A549 (cell line): ENCODE results near the gene KLHL29. TPM values are rescaled to one million over a fixed set of nuclear protein-coding genes. Genes with fewer than 3 reads are reported as not detected.

Experiments
- ATAC-seq, 2 experiments: fragments of 200-7000 bp in 1 of 2; fragments of >200 bp in 1 of 2; cut with Nextera tagmentation in 1 of 2; cut with Tn5 transposase in 1 of 2; 3 replicates each; pipeline versions ENCODE4 v1.8.0 to v1.9.1; 2018 to 2020; ENCODE audit warnings: mild to moderate bottlenecking in 1 of 2, moderate library complexity in 1 of 2
- CTCF ChIA-PET: fragments of 300-600 bp; sonication (Branson Sonifier 250); formaldehyde crosslinking; extraction: SDS; loops from one replicate; lab custom pipeline; 2021; ENCODE audit warnings: antibody characterized with exemption, inconsistent platforms; lab: Yijun Ruan, JAX
- POLR2A ChIA-PET: fragments of 350-600 bp; formaldehyde crosslinking; extraction: SDS; loops from one replicate; lab custom pipeline; 2021; ENCODE audit warnings: antibody characterized with exemption, inconsistent platforms; lab: Yijun Ruan, JAX
- DNase-seq, 2 experiments: peaks; one replicate each; pipeline versions ENCODE4 v3.0.0 to v3.0.0-alpha.2; 2011 to 2016; ENCODE audit warnings: low read depth in 1 of 2, low spot score in 1 of 2
- FAIRE-seq: peaks from 2 replicates; lab custom pipeline; 2011; peaks lifted over from hg19 to GRCh38; lab: Jason Lieb, UNC
- H3K27ac ChIP-seq, 2 experiments: fragments of >200 bp; sonication (Bioruptor Twin); formaldehyde crosslinking; 3 replicates each; pipeline ENCODE4 v1.5.1; 2016 to 2017
- H3K4me1 ChIP-seq: fragments of >200 bp; sonication (Bioruptor Twin); formaldehyde crosslinking; 3 replicates; pipeline ENCODE4 v1.6.1; 2016
- H3K4me2 ChIP-seq: fragments of >200 bp; sonication (Bioruptor Twin); formaldehyde crosslinking; 3 replicates; pipeline ENCODE4 v1.6.1; 2016
- H3K4me3 ChIP-seq: fragments of >200 bp; sonication (Bioruptor Twin); formaldehyde crosslinking; 3 replicates; pipeline ENCODE4 v1.5.1; 2016
- H3K9me3 ChIP-seq: fragments of >200 bp; sonication (Bioruptor Twin); formaldehyde crosslinking; 3 replicates; pipeline ENCODE4 v1.6.1; 2016
- CBX2 ChIP-seq: fragments of 200-600 bp; sonication (generic); IDR thresholded peaks from 2 replicates; pipeline ENCODE4 v1.6.1; 2016; ENCODE audit warnings: low read depth, mild to moderate bottlenecking, borderline replicate concordance
- CEBPB ChIP-seq, 2 experiments: fragments of >200 bp in 1 of 2; sonication (Bioruptor Twin) in 1 of 2; formaldehyde crosslinking in 1 of 2; IDR thresholded peaks; 2 replicates each; pipeline ENCODE4 v1.6.1; 2012 to 2016
- CHD2 ChIP-seq: fragments of 150-350 bp; IDR thresholded peaks from 2 replicates; pipeline ENCODE4 v1.6.1; 2014; ENCODE audit warnings: low read length; ENCODE audit not compliant: partially characterized antibody
- ESRRA ChIP-seq: fragments of 150-350 bp; IDR thresholded peaks from 2 replicates; pipeline ENCODE4 v1.6.1; 2014; ENCODE audit warnings: mild to moderate bottlenecking, low read length, borderline replicate concordance
- FOSL2 ChIP-seq, 2 experiments: fragments of 450-650 bp in 1 of 2; fragments of >200 bp in 1 of 2; sonication (Bioruptor Twin) in 1 of 2; formaldehyde crosslinking; IDR thresholded peaks; 2 replicates each; pipeline versions ENCODE4 v1.5.0 to v1.6.1; 2016 to 2020; ENCODE audit warnings: mild to moderate bottlenecking in 1 of 2, moderate library complexity in 1 of 2
- FOXS1 ChIP-seq: fragments of 250-450 bp; sonication (Bioruptor Pico); IDR thresholded peaks from 2 replicates; pipeline ENCODE4 v1.5.0; 2020; ENCODE audit warnings: mild to moderate bottlenecking, moderate library complexity
- HEYL ChIP-seq: fragments of 250-450 bp; sonication (Bioruptor Pico); IDR thresholded peaks from 2 replicates; pipeline ENCODE4 v1.8.0; 2021; ENCODE audit warnings: mild to moderate bottlenecking, moderate library complexity
- HOXA7 ChIP-seq: fragments of 250-450 bp; sonication (Bioruptor Pico); IDR thresholded peaks from 2 replicates; pipeline ENCODE4 v1.5.0; 2020; ENCODE audit warnings: mild to moderate bottlenecking, moderate library complexity
- KDM1A ChIP-seq: fragments of 200-600 bp; sonication (generic); IDR thresholded peaks from 2 replicates; pipeline ENCODE4 v1.6.1; 2016; ENCODE audit warnings: low read depth, mild to moderate bottlenecking
- NFE2L2 ChIP-seq: fragments of 150-350 bp; conservative IDR thresholded peaks from 2 replicates; pipeline ENCODE4 v1.6.1; 2014; ENCODE audit warnings: low read length
- NPAS2 ChIP-seq: fragments of 250-450 bp; sonication (Bioruptor Pico); IDR thresholded peaks from 2 replicates; pipeline ENCODE4 v1.8.0; 2022; ENCODE audit warnings: mild to moderate bottlenecking, moderate library complexity, borderline replicate concordance
- NR3C1 ChIP-seq: fragments of >200 bp; sonication (Bioruptor Twin); formaldehyde crosslinking; IDR thresholded peaks from 3 replicates; pipeline ENCODE4 v1.6.1; 2017
- POLR2A ChIP-seq: IDR thresholded peaks from 2 replicates; pipeline ENCODE4 v1.6.1; 2012; ENCODE audit warnings: mild to moderate bottlenecking, low read length
- POLR2AphosphoS2 ChIP-seq: conservative IDR thresholded peaks from 2 replicates; pipeline ENCODE4 v1.6.1; 2012; ENCODE audit warnings: low read length, improper control_type of control experiment, inconsistent platforms
- RAD21 ChIP-seq, 2 experiments: fragments of >200 bp in 1 of 2; sonication (Bioruptor Twin) in 1 of 2; formaldehyde crosslinking in 1 of 2; IDR thresholded peaks in 1 of 2; conservative IDR thresholded peaks in 1 of 2; 2 replicates in 1 of 2; 3 replicates in 1 of 2; pipeline ENCODE4 v1.6.1; 2012 to 2018; ENCODE audit warnings: inconsistent platforms in 1 of 2
- RCOR1 ChIP-seq: fragments of 150-350 bp; IDR thresholded peaks from 2 replicates; pipeline ENCODE4 v1.6.1; 2014; ENCODE audit warnings: antibody characterized with exemption, low read length, low read depth
- RFX5 ChIP-seq: fragments of 450-650 bp; IDR thresholded peaks from 2 replicates; pipeline ENCODE4 v1.7.1; 2014; ENCODE audit warnings: antibody characterized with exemption, mild to moderate bottlenecking, moderate library complexity
- SMC3 ChIP-seq: fragments of >200 bp; sonication (Bioruptor Twin); formaldehyde crosslinking; IDR thresholded peaks from 3 replicates; pipeline ENCODE4 v1.6.1; 2018; ENCODE audit warnings: inconsistent platforms
- SREBF2 ChIP-seq: fragments of 450-650 bp; IDR thresholded peaks from 2 replicates; pipeline ENCODE4 v1.6.1; 2014; ENCODE audit warnings: mild to moderate bottlenecking, moderate library complexity
- ZC3H11A ChIP-seq: fragments of 450-650 bp; IDR thresholded peaks from 2 replicates; pipeline ENCODE4 v1.6.1; 2014; ENCODE audit warnings: antibody characterized with exemption, mild to moderate bottlenecking
- WGBS: methylation state at CpG from one replicate; pipeline ENCODE4 v1.1.6; 2017; ENCODE audit errors: missing lambda C conversion rate; 5-methylcytosine and 5-hydroxymethylcytosine counted together
- polyA plus RNA-seq, 4 experiments: library from polyadenylated mRNA; depleted of rRNA in 3 of 4; stranded (reverse); fragments of >200 nt; fragmentation: RNase III in 1 of 4; extraction: RNeasy Plus Mini Kit Qiagen cat#74134 plus additional on column Dnase treatment in 1 of 4; gene quantifications; 2 replicates in 3 of 4; 3 replicates in 1 of 4; pipeline ENCODE4 v1.2.3, GENCODE V29; 2011 to 2017
- TF ChIP-seq, protein P1 (sequence below): fragments of 250-450 bp; sonication (Bioruptor Pico); IDR thresholded peaks from 2 replicates; pipeline ENCODE4 v1.5.0; 2020; ENCODE audit warnings: low read depth, mild to moderate bottlenecking, moderate library complexity
- TF ChIP-seq, protein P2 (sequence below): fragments of 450-650 bp; IDR thresholded peaks from 2 replicates; pipeline ENCODE4 v1.6.1; 2014; ENCODE audit warnings: antibody characterized with exemption
- TF ChIP-seq, protein P3 (sequence below): fragments of >200 bp; sonication (Bioruptor Twin); formaldehyde crosslinking; IDR thresholded peaks from 3 replicates; pipeline ENCODE4 v1.5.1; 2016
- TF ChIP-seq, protein P4 (sequence below): IDR thresholded peaks from 2 replicates; pipeline ENCODE4 v1.6.1; 2012; ENCODE audit warnings: low read depth, borderline replicate concordance
- TF ChIP-seq, protein P5 (sequence below): fragments of 200-600 bp; sonication (generic); IDR thresholded peaks from 2 replicates; pipeline ENCODE4 v1.6.1; 2016; ENCODE audit warnings: antibody characterized with exemption, mild to moderate bottlenecking, moderate library complexity

KLHL29 gene
- polyA plus RNA-seq, 2 of the 4 experiments (the other 2 are of a cell fraction) = 1.3 to 2.5 TPM

DNA sequence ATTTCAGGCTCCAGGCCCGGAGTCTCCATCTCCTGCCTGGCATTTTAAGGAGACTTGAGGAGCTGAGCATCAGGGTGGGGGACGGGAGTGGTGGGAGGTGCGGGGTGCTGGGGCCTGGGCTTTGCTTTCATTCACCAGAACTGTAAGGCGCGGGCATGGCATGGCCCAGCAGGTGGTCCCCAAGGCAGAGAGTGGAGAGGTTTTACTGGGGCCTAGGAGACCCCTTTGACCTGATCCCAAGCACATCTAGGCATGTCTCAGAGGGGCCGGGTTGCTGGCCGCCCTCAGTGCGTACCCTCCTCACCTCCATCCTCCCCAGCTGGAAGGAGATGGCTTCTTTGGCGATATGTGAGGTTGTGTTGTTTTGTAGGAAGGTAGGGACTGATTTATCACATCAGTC is 172.5 kb downstream of the KLHL29 start:
- ChIA-PET CTCF (no interaction called here), POLR2A (no interaction called here)
- Histone ChIP-seq H3K4me1 (no peaks in the 10 kb centered on the region), H3K4me3 (no peak overlapping the region), H3K27ac (no peak overlapping the region), H3K4me2 (no peak overlapping the region), H3K9me3 (no peaks in the 10 kb centered on the region)
- no peak for DNase-seq
- no peak for FAIRE-seq
- no peak for ATAC-seq
- no peak for TF ChIP-seq FOSL2 (IDR thresholded peaks at IDR 0.05)
- TF ChIP-seq FOSL2 (CRISPR knock-in tag; IDR thresholded peaks at IDR 0.05) = no peak
- TF ChIP-seq CHD2 = no peak
- TF ChIP-seq HEYL (CRISPR knock-in tag) = no peak
- TF ChIP-seq SMC3 = no peak
- TF ChIP-seq, protein P1, sequence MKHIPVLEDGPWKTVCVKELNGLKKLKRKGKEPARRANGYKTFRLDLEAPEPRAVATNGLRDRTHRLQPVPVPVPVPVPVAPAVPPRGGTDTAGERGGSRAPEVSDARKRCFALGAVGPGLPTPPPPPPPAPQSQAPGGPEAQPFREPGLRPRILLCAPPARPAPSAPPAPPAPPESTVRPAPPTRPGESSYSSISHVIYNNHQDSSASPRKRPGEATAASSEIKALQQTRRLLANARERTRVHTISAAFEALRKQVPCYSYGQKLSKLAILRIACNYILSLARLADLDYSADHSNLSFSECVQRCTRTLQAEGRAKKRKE (CRISPR knock-in tag) = no peak
- TF ChIP-seq, protein P2, sequence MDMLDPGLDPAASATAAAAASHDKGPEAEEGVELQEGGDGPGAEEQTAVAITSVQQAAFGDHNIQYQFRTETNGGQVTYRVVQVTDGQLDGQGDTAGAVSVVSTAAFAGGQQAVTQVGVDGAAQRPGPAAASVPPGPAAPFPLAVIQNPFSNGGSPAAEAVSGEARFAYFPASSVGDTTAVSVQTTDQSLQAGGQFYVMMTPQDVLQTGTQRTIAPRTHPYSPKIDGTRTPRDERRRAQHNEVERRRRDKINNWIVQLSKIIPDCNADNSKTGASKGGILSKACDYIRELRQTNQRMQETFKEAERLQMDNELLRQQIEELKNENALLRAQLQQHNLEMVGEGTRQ = no peak
- WGBS = 79% methylated on average over 9 of the region's 9 CpGs

DNA sequence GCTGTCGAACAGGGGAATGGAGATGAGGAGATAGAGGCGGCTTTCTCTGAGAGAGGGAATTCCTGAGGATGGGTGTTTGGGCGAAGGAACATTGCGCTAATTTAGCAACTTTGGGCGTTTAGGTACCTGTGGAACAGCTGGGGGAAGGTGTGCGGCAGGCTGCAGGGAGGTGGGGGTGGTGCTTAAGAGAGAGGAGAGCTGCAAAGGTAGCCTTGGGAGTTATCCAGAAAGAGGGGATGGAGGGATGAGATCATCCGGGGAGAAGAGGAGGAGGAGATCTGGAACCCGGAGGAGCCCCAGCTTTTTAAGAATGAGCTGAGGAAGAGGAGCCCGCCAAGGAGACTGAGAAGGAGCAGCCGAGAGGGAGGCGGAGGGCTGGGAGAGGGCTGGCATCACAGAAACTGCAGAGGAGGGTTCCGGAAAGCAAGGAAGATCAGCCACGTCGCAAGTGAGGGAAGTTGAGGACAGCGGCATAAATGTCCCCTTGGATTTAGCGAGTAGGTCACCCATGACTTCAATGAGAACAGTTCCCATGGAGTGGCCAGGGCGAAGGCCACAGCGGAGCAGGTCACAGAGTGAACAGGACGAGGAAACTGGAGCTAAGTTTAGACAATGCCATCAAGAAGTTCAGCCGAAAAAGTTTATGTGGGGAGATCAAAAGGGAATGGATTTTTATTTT is 174.7 kb downstream of the KLHL29 start:
- Histone ChIP-seq H3K4me1 (no peaks in the 10 kb centered on the region), H3K4me3 (no peak overlapping the region)
- POLR2A ChIA-PET = no interaction called here
- ATAC-seq = no peak
- no peak for DNase-seq
- no peak for FAIRE-seq
- TF ChIP-seq RAD21 (conservative IDR thresholded peaks at IDR 0.05 in 1 of 2, IDR thresholded peaks at IDR 0.05 in 1 of 2) (no peak), NFE2L2 (no peak), RCOR1 (no peak), KDM1A (no peak), FOXS1 (CRISPR knock-in tag) (no peak), CEBPB (IDR thresholded peaks at IDR 0.05) (no peak), HOXA7 (no peak), ESRRA (no peak), NPAS2 (CRISPR knock-in tag) (no peak), SREBF2 (no peak), NR3C1 (no peak), RFX5 (no peak), POLR2AphosphoS2 (no peak), ZC3H11A (no peak), CBX2 (no peak), POLR2A (no peak)
- TF ChIP-seq, protein P3, sequence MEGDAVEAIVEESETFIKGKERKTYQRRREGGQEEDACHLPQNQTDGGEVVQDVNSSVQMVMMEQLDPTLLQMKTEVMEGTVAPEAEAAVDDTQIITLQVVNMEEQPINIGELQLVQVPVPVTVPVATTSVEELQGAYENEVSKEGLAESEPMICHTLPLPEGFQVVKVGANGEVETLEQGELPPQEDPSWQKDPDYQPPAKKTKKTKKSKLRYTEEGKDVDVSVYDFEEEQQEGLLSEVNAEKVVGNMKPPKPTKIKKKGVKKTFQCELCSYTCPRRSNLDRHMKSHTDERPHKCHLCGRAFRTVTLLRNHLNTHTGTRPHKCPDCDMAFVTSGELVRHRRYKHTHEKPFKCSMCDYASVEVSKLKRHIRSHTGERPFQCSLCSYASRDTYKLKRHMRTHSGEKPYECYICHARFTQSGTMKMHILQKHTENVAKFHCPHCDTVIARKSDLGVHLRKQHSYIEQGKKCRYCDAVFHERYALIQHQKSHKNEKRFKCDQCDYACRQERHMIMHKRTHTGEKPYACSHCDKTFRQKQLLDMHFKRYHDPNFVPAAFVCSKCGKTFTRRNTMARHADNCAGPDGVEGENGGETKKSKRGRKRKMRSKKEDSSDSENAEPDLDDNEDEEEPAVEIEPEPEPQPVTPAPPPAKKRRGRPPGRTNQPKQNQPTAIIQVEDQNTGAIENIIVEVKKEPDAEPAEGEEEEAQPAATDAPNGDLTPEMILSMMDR = no peak
- TF ChIP-seq, protein P2 = no peak
- TF ChIP-seq, protein P4, sequence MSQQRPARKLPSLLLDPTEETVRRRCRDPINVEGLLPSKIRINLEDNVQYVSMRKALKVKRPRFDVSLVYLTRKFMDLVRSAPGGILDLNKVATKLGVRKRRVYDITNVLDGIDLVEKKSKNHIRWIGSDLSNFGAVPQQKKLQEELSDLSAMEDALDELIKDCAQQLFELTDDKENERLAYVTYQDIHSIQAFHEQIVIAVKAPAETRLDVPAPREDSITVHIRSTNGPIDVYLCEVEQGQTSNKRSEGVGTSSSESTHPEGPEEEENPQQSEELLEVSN = no peak
- TF ChIP-seq, protein P5, sequence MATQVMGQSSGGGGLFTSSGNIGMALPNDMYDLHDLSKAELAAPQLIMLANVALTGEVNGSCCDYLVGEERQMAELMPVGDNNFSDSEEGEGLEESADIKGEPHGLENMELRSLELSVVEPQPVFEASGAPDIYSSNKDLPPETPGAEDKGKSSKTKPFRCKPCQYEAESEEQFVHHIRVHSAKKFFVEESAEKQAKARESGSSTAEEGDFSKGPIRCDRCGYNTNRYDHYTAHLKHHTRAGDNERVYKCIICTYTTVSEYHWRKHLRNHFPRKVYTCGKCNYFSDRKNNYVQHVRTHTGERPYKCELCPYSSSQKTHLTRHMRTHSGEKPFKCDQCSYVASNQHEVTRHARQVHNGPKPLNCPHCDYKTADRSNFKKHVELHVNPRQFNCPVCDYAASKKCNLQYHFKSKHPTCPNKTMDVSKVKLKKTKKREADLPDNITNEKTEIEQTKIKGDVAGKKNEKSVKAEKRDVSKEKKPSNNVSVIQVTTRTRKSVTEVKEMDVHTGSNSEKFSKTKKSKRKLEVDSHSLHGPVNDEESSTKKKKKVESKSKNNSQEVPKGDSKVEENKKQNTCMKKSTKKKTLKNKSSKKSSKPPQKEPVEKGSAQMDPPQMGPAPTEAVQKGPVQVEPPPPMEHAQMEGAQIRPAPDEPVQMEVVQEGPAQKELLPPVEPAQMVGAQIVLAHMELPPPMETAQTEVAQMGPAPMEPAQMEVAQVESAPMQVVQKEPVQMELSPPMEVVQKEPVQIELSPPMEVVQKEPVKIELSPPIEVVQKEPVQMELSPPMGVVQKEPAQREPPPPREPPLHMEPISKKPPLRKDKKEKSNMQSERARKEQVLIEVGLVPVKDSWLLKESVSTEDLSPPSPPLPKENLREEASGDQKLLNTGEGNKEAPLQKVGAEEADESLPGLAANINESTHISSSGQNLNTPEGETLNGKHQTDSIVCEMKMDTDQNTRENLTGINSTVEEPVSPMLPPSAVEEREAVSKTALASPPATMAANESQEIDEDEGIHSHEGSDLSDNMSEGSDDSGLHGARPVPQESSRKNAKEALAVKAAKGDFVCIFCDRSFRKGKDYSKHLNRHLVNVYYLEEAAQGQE = no peak
- TF ChIP-seq, all 56 proteins: peak for 0
- H3K27ac ChIP-seq = no peak overlapping the region
- WGBS = 80% methylated on average over 20 of the region's 20 CpGs
- CTCF ChIA-PET = interaction anchor here (0.7 kb wide), 1 partner anchor 114 kb away, joined by 4 read pairs; no protein-coding TSS in a partner anchor
- H3K4me2 ChIP-seq = no peak overlapping the region
- no peaks in the 10 kb centered on the region for H3K9me3 ChIP-seq
